Activated gamma-delta T cell treated with Interleukin-2 at 50 U/mL for 16 hours (primary cell): ENCODE data around the gene RCSD1.
"Not testable (repeated sequence)": the region's sequence is repeated elsewhere in the genome, so short reads cannot be mapped to it uniquely, and the experiment has no call there.

ENCODE experiments used
- DNase-seq: peaks from one replicate; pipeline ENCODE4 v3.0.0-alpha.2; 2020

The RCSD1 gene

DNA sequence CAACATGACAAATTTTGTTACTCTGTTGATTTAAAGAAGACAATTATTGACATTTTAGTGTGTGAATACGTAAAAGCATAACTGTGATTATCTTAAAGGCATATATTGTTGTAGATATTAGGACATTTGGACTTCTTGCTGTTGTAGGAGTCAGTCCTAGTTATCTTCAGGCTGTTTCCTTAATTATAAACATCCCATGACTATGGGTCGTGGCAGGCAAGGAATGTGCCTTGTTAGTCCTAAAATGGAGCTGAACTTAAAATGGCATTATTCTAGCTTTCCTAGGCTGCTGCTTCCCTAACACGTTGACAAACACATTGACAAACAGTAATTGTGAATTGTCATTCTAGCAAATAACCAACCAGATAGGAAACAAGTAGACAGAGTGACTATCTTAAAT is 87.3 kb downstream of the RCSD1 start:
- DNase-seq, result no peak

DNA sequence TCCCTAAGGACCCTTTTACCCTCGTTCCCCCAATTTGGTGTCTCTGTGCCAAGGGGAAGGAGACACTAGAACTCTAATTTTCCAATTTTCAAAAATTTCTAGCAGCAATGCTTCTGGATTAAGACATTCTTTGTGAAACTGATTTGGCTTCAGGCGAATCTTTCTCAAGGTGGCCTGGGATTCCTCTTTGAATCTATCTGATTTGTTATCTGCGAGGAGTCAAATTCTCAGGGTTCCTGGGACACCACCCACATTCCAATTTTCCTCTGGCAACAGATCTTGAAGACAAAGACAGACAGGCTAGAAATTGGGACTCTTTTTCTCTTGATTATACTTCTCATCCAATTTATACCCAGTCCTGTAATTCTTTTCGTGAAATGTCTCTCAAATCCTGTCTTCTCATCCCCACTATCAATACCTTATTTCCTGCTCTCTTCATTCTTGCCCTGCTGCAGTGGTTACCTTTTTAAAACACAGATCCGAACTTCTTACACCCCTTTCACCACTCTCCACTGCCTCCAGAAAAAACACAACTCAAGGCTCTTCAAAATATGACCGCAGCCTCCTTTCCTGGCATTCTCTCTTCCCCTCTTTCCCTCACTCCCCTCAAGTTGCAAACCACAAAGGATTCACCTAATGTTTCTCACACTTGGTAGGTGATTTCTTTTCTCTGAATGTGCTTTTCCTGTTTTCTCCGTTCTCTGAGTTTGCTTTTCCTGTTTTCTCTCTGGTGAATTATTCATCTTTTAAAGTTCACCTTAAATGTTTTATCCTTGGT is 89.1 kb downstream of the RCSD1 start:
- no peak for DNase-seq

DNA sequence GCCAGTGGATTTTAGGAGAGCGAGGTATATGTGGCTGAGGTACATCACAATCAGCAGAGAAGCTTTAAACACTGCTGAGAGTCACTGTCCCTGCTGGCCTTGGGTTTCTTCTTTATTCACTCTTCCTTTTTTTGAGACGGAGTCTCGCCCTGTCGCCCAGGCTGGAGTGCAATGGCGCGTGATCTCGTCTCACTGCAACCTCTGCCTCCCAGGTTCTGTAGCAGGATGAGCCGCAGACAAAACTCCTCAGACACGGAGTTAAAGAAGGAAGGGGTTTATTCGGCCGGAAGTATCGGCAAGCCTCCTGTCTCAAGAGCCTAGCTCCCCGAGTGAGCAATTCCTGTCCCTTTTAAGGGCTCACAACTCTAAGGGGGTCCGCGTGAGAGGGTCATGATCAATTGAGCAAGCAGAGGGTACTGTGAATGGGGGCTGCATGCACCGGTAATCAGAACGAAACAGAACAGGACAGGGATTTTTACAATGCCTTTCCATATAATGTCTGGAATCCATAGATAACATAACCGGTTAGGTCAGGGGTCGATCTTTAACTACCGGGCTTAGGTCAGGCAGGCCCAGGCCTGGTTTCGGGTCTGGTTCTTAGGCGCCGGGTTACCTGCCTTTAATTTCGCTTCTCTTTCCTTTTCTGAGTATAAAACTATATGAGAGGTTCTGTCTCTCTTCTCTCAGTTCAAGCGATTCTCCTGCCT is 89.8 kb downstream of the RCSD1 start:
- not testable (repeated sequence) for DNase-seq

DNA sequence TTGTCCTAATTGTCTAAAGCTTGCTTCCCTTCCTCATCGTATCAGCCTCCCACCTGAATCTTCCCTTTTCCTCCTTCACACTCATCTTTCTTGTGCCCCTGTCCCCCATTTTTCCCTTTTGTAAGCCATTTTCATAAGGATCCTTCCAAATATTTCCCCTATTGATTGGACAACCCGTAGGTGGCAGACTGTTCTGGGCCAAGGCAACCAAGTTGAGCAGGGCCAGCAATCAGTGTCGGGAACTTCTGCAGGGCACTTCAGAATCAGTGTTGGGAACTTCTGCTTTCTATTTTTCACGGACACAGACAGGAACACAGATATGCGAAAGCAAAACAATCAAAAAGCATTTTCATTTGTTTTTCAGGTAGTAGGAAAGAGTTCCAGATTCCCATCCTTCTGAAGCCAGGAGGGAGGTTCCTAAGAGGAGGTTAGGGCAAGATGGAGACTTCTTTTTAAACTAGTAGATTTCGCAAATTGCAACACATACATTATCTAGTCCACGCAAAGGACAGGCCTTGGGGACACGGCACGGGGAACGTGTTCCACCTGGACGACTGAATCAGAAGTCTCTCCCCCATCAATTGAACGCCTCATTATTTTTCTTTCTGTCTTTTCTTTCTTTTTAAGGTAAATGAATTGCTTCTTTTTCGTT is 91.1 kb downstream of the RCSD1 start:
- DNase-seq, result no peak

DNA sequence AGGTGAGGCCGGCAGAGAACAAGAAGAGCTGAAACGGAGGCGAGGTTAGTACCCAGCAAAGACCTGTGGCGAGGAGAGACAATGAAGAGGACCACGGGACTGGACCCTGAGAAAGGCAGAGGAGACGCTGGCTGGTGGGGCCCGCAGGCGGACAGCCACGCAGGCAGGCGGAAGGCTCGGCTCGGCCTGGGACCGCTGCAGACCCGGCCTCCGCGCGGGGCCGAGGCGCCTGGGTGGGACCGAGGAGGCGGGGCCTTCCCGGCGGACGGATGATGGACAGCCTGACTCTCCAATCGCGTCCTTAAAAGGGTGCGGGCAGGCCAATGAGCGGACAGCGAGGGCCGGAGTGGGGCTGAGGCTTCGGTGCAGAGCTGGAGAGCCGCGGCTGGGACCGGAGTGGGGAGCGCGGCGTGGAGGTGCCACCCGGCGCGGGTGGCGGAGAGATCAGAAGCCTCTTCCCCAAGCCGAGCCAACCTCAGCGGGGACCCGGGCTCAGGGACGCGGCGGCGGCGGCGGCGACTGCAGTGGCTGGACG is 91.7 kb downstream of the RCSD1 start, which contains the start of gene MPZL1:
Gene MPZL1, plus strand, starts transcription at position 366 of the 535 bp plus-strand sequence. CDS start 170 bp downstream, outside the sequence.
- DNase-seq, result peak; percentile 90

DNA sequence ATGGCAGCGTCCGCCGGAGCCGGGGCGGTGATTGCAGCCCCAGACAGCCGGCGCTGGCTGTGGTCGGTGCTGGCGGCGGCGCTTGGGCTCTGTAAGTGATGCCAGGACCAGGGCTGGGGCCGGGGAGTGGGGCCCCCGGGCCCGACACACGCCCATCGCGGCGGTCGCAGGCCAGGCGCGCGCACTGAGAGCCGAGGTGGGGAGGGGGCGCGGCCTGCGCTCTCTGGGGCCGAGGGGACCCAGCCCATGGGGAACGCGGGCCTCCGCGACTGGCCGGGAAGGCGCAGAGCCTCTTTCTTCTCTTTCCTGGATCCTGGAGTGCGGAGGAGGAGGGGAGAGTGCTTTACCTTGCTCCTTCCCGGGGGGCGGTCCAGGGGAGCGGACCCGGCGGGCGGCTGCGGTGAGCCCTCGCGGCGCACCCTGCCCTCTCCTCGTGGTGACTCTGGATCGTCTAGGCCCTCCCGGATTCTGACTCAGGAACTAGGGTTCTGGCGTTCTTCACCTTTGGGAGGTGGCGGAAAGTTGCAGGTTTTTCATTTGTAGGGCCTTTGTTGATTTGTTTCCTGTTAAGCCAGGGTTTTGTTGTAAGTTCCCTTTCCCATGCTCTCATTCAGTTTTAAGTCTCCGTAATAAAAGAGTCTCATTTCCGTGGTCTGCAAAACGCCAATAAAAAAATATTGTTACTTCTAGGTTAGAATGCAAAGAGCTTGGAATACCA is 92.3 kb downstream of the RCSD1 start:
- DNase-seq, result no peak

DNA sequence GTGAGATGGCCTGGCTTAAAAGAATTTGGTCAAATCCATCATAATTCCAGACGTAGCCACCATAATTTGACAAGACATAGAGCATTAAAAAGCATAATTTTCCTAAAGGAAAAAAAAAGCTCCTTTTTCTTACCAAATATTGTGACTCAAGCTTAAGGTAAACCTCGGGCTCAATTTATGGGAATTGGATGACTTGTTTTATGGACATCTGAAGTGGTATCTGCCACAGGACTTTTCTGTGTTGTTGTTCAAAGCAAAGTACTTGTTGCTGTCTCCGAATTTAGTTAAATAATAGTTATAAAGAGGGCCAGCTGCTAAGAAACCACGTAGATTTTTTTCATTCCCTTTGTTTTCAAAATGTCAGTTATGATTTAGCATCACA is 92.8 kb downstream of the RCSD1 start:
- no peak for DNase-seq

DNA sequence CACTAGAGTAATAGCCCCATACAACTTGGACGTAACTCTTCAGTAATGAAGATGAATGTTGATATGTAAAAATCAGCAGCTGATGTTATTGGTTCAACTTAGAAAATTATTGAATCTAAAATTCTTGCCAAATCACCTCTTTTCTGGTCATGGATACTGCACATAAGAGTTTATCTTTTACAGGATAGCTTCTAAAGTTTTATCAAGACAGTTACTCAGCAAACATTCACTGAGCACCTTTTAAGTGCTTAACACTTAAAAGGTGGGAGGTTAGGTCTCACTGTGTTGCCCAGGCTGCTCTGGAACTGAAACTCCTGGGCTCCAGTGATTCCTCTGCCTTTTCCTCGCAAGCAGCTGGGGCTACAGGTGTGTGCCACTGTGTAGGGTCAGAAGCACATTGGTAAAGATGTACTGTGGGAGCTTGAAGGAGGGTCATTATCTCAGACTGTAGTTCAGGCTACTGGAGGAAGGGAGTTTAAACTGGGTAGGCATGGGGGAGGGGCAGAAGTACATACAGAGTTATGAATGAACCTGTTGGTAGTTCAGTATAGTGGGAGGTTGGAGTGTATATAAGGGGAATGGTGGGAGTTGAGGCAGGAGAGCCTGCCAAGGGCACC is 93.8 kb downstream of the RCSD1 start:
- no peak for DNase-seq

DNA sequence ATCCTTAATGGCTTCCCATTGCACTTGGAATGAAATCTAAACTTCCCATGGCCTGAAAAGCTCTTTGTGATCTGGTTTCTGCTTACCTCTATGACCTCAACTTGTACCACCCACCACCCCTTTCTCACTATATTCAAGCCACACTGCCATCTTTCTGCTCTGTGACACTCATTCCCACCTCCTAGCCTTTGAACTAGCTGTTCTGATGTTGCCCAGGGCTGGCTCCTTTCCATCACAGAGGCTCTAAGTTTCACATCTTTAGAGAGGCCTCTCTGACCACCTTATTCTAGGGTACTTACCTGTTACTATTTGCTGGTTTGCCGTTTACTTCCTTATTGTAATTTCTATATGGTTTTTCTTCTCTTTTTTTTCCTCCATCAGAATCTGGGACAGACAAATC is 96.0 kb downstream of the RCSD1 start:
- no peak for DNase-seq

DNA sequence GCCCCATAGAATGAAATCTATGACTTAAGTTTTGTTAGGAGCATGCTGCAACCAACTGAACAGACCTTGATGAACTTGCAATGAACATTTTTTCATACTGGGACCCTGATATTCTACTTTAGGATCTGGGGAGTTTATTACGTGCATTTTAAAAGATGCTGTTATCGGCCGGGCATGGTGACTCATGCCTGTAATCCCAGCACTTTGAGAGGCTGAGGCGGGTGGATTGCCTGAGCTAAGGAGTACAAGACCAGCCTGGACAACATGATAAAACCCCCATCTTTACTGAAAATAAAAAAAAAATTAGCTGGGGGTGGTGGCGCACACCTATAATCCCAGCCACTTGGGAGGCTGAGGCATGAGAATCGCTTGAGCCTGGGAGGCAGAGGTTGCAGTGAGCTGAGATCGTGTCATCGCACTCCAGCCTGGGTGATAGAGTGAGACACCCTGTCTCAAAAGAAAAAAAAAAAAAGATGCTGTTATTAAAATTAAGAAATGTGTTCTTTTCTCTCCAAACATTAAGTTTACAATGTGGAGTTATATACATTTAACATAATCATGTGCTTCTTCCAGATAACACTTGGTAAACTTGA is 98.9 kb downstream of the RCSD1 start:
- DNase-seq, result no peak

DNA sequence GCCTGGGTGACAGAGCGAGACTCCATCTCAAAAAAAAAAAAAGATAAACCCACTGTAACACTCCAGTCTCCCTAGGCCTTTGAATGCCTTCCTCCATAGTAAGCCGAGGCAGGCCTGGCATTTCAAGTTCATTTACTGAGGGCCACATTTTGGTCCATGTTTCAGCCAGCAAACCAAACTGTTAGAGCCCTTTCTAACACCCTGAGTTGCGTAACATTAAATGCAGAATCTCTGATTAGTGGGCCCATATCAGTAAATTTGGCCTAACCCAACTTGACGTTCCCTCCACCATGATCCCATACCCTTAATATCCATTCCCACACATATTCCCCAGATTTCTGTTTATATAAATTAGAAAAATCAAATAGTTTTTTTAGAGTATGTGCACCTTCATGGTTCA is 104.2 kb downstream of the RCSD1 start:
- no peak for DNase-seq

DNA sequence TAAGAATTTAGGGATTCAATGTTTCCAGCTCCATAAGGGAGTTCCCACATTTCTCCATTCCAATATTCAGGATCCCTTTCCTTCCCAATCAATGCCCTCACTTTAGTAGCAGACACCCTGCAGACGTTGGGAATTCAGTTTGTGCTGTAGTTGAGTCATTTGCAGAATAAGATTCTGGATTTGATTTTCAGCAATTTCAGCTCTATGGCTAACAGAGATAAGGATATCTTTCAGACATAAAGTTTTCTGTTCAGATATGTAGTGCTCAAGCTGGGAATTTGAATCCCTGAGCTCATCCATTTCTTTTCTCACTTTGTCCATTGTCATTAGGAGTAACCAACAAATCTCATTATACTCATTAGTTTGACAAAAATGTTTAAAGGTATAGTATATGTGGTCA is 104.8 kb downstream of the RCSD1 start:
- DNase-seq, result no peak

DNA sequence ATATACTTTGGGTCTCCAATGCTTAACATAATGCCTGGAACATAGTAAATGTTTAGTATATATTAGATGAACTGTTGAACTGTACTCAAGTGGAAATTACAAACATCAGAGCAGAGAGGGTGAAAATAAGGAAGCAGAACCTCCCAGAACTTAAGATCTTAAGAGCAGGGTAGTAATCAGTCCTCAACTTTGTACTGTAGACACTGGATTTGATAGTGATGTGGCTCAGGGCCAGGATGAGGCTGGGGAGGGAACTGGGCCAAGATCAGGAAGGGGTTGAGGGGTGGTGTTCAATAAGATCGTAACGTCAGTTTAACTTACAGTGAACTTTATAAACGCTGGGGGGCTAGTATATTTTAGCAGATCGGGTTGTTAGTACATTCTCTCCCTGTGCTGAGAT is 107.1 kb downstream of the RCSD1 start:
- no peak for DNase-seq

DNA sequence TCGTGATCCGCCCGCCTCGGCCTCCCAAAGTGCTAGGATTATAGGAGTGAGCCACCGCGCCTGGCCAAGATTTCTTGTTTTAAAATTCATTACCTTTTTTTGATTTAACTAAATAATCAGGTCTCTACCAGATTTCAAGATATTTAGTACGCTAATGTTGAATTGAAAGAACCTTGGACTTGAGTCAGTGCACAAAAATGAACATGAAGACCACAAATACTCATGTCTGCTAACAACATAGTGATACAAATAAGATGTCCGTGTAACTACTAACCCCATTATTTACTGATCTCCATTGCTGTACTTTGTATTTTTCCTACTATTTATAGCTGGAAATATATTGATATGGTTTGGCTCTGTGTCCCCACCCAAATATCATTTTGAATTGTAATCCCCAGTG is 108.1 kb downstream of the RCSD1 start:
- DNase-seq, result no peak

DNA sequence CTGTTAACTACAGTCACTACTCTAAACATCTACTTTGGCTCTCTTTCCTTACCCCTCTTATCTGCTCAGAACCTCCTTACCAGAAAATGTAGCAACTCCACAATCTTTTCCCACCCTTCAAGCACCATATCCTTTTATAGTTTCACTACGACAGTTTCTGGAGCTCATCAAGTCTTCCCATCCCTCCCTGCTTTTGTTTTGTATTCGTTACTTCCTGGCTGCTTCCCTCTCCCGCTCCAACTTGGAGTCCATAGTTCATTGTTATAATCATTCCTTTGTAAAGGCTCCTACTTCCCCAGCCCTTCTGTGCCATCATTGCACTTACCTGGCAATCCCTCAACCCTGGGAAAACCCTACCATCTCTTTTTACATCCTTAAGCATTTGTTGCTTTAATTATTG is 109.7 kb downstream of the RCSD1 start:
- DNase-seq, result no peak

DNA sequence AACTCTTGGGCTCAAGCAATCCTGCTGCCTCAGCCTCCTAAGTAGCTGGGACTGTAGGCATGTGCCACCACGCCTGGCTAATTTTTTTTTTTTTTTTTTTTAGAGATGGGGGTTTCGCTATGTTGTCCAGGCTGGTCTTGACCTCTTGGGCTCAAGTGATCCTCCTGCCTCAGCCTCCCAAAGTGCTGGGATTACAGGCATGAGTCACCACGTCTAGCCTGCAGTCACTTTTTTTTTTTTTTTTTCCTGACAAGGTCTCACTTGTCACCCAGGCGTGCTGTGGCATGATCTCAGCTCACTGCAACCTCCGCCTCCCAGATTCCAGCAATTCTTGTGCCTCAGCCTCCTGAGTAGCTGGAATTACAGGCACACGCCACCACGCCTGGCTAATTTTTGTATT is 111.1 kb downstream of the RCSD1 start:
- not testable (repeated sequence) for DNase-seq

DNA sequence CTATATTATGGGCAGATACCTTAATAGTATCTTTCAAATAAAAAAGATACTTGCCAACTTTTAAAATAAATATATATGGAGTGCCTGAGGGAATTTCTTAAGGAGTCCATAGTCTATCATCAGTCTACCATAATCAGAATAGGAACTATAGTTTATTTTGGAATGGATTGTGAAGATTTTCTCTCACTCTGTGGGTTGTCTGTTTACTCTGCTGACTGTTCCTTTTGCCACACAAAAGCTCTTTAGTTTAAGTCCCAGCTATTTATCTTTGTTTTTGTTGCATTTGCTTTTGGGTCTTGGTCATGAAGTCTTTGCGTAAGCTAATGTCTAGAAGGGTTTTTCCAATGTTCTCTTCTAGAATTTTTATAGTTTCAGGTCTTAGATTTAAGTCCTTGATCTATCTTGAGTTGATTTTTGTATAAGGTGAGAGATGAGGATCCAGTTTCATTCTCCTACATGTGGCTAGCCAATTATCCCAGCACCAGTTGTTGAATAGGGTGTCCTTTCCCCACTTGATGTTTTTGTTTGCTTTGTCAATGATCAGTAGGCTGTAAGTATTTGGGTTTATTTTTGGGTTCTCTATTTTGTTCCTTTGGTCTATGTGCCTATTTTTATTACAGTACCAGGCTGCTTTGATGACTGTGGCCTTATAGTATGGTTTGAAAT is 112.5 kb downstream of the RCSD1 start:
- not testable (repeated sequence) for DNase-seq

DNA sequence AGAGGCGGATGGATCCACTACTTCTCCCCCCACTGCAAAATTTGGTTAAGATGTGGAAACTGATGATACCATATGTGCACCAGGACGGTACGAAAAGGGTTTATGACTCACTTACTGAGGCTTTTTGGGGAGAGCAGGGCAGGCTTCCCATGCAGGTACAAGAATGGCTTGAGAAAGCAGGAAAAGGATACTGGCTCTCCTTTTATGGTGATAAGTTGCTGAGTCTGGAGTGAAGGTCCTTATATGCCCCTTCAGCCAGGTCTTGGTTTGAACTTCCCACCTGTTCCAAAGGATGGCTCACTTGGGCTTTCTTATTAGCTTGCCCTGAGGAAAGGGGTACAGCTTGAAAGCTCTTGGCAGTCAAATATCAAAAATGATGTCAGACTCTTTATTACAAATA is 114.9 kb downstream of the RCSD1 start:
- DNase-seq, result no peak

DNA sequence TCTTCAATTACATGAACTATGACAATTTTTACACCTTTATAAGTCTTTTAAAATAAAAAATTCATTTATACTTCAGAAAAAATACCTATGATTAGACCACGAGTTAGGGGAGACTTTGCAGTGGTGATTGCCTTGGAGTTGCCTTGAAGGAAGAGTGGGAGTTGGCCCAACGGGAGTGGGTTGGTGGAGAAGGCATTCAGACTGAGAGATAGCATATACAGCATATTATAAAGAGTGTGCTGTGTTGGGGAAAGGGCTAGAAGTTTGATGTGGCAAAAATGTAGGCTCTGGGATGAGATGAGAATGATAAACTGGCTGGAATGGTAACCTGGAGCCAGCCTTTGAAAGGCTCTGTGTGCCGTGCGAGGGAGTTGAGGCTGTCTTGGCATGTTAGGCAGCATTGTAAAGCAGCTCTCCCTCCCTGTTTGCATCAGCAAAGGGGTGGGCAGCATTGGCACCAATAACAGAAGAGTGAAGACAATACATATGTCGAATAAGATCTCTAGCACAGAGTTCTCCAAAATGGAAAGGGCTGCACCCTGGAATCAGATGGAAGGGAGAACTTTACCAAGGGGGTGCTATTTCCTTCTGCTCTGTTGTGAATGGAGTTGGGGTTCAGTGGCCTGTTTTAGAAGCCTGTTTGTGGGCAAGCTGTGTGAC is 116.1 kb downstream of the RCSD1 start:
- no peak for DNase-seq

DNA sequence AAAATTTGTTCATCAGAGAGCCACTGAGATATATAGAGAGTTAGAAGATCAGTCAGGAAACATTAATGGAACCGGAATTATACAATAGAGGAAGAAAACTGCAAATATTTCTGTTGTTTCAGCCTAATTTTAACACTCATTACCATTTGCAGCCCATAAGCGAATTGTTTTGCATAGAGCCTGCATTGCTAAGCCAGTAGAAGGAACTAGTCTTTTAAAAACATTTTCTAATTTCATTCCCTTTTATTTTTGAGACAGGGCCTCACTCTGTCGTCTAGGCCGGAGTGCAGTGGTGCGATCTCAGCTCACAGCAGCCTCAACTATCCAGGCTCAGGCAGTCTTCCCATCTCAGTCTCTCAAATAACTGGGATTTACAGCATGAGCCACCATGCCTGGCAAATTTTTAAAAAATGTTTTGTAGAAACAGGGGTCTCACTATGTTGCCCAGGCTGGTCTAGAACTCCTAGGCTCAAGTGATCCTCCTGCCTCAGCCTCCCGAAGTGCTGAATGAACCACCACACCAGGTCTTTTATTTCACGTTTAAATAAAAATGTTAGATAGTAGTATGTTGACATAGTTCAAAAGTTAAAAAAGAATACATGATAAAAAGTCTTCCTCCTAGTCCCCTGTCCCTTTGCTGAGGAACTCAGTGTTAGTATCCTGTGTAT is 117.1 kb downstream of the RCSD1 start:
- DNase-seq, result no peak
